ENCODE results near the gene ROBO1. TPM values are rescaled to one million over a fixed set of nuclear protein-coding genes. Genes with fewer than 3 reads are reported as not detected.

ROBO1 gene
- total and polyA plus RNA-seq, 4 donors = 1.0 to 30.3 (median 3.9) TPM

DNA sequence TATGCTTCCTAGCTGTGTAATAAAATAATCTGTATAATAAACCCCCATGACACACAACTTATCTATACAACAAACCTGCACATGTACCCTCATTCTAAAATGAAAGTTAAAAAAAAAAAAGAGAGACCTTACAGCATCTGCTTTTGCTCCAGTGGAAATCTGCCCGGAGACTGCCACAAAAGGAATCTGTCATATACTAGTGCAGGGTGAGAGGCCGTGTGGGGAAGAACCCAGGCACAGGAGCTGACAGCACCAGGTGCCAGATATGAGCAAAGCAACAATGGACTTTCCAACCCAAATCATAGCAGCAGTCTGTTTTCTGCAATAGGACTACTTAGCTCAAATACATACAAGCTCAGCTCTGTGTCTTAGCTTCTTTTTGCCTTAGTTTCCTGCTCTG is 346.5 kb downstream of the ROBO1 start:
- Histone ChIP-seq H3K4me3 (ENCODE audit: low read depth in 1 of 3, low read length in 3 of 3) (no peak overlapping the region), H3K9me3 (ENCODE audit: control insufficient read depth in 4 of 4, low read length in 3 of 4) (no peaks in the 10 kb centered on the region), H3K9ac (ENCODE audit: low read depth in 1 of 2, low read length in 2 of 2) (no peak overlapping the region), H3K27ac (ENCODE audit: low read depth in 1 of 2, low read length in 2 of 2) (no peak overlapping the region), H3K27me3 (ENCODE audit: control insufficient read depth in 4 of 4, insufficient read depth in 4 of 4, low read length in 3 of 4) (no peaks in the 10 kb centered on the region), H3K36me3 (ENCODE audit: control insufficient read depth in 4 of 4, insufficient read depth in 3 of 4, low read depth in 1 of 4, low read length in 3 of 4) (no peaks in the 10 kb centered on the region), H3K4me1 (ENCODE audit: control insufficient read depth in 4 of 4, insufficient read depth in 4 of 4, low read length in 3 of 4) (no peaks in the 10 kb centered on the region)
- DNase-seq (ENCODE audit: low spot score) = no peak
- TF ChIP-seq SP1 (IDR thresholded peaks at IDR 0.05) (no peak), HNF4A (conservative IDR thresholded peaks at IDR 0.05) (no peak), RAD21 (IDR thresholded peaks at IDR 0.05) (no peak)
- TF ChIP-seq, protein P1, sequence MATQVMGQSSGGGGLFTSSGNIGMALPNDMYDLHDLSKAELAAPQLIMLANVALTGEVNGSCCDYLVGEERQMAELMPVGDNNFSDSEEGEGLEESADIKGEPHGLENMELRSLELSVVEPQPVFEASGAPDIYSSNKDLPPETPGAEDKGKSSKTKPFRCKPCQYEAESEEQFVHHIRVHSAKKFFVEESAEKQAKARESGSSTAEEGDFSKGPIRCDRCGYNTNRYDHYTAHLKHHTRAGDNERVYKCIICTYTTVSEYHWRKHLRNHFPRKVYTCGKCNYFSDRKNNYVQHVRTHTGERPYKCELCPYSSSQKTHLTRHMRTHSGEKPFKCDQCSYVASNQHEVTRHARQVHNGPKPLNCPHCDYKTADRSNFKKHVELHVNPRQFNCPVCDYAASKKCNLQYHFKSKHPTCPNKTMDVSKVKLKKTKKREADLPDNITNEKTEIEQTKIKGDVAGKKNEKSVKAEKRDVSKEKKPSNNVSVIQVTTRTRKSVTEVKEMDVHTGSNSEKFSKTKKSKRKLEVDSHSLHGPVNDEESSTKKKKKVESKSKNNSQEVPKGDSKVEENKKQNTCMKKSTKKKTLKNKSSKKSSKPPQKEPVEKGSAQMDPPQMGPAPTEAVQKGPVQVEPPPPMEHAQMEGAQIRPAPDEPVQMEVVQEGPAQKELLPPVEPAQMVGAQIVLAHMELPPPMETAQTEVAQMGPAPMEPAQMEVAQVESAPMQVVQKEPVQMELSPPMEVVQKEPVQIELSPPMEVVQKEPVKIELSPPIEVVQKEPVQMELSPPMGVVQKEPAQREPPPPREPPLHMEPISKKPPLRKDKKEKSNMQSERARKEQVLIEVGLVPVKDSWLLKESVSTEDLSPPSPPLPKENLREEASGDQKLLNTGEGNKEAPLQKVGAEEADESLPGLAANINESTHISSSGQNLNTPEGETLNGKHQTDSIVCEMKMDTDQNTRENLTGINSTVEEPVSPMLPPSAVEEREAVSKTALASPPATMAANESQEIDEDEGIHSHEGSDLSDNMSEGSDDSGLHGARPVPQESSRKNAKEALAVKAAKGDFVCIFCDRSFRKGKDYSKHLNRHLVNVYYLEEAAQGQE (IDR thresholded peaks at IDR 0.05) = no peak
- WGBS = 71% methylated on average over 2 of the region's 2 CpGs

DNA sequence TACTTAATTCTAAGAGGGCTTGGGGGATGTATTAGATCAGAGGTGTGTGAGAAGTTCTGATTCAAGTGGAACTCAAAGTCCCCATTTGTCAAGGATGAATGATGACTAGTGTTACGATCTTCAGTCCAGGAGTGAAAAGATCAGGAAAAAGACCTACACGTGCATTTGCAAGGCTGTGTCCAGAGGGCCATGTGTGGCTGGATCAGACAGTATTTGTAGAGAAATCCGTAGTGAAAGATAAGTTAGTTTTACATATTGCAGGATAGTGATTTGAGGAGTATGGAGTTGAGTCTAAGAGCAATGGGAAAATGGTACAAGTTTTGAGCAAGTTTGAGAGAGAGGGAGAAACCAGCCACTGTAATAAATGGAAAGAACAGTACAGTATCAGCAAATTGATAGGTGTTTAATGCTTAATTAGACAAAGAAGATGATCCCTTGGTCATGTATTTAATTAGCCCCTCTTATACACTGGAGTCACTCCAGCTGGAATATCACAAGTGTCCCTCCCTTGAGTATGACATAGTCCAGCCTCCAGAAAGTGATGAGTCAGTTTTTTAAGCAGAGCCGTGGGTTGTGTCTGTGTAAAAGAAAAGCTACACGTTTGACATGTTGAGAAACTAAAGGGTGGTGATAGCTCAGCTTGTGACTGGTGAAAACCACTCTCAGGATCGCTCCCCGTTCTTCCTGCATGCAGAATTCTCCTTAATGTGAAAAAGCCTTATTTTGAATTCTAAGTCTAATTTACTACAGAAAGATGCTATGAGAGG is 348.8 kb downstream of the ROBO1 start:
- Histone ChIP-seq H3K27me3 (ENCODE audit: control insufficient read depth in 4 of 4, insufficient read depth in 4 of 4, low read length in 3 of 4) (no peaks in the 10 kb centered on the region), H3K4me1 (ENCODE audit: control insufficient read depth in 4 of 4, insufficient read depth in 4 of 4, low read length in 3 of 4) (peaks cover 0 to 10% (median 4%) of the 10 kb centered on the region in 4 donors), H3K27ac (ENCODE audit: low read depth in 1 of 2, low read length in 2 of 2) (no peak overlapping the region), H3K9ac (ENCODE audit: low read depth in 1 of 2, low read length in 2 of 2) (no peak overlapping the region), H3K9me3 (ENCODE audit: control insufficient read depth in 4 of 4, low read length in 3 of 4) (no peaks in the 10 kb centered on the region), H3K36me3 (ENCODE audit: control insufficient read depth in 4 of 4, insufficient read depth in 3 of 4, low read depth in 1 of 4, low read length in 3 of 4) (no peaks in the 10 kb centered on the region), H3K4me3 (ENCODE audit: low read depth in 1 of 3, low read length in 3 of 3) (no peak overlapping the region)
- WGBS = 68% methylated on average over 7 of the region's 7 CpGs
- no peak for DNase-seq (ENCODE audit: low spot score)
- TF ChIP-seq HNF4A (conservative IDR thresholded peaks at IDR 0.05) = no peak
- TF ChIP-seq, protein P1 (IDR thresholded peaks at IDR 0.05) = no peak
- TF ChIP-seq FOXA2 (IDR thresholded peaks at IDR 0.05) = no peak
- TF ChIP-seq, protein P2, sequence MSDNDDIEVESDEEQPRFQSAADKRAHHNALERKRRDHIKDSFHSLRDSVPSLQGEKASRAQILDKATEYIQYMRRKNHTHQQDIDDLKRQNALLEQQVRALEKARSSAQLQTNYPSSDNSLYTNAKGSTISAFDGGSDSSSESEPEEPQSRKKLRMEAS (IDR thresholded peaks at IDR 0.05) = no peak
- TF ChIP-seq RAD21 (IDR thresholded peaks at IDR 0.05) = no peak
- TF ChIP-seq SP1 (IDR thresholded peaks at IDR 0.05) = no peak
- no peak for TF ChIP-seq NR2F2 (IDR thresholded peaks at IDR 0.05)
- TF ChIP-seq, protein P3, sequence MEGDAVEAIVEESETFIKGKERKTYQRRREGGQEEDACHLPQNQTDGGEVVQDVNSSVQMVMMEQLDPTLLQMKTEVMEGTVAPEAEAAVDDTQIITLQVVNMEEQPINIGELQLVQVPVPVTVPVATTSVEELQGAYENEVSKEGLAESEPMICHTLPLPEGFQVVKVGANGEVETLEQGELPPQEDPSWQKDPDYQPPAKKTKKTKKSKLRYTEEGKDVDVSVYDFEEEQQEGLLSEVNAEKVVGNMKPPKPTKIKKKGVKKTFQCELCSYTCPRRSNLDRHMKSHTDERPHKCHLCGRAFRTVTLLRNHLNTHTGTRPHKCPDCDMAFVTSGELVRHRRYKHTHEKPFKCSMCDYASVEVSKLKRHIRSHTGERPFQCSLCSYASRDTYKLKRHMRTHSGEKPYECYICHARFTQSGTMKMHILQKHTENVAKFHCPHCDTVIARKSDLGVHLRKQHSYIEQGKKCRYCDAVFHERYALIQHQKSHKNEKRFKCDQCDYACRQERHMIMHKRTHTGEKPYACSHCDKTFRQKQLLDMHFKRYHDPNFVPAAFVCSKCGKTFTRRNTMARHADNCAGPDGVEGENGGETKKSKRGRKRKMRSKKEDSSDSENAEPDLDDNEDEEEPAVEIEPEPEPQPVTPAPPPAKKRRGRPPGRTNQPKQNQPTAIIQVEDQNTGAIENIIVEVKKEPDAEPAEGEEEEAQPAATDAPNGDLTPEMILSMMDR (IDR thresholded peaks at IDR 0.05; ENCODE audit: low read depth, low read length, missing input control) = no peak
- no peak for TF ChIP-seq YY1 (IDR thresholded peaks at IDR 0.05)
- TF ChIP-seq GABPA (IDR thresholded peaks at IDR 0.05 in 1 of 2, conservative IDR thresholded peaks at IDR 0.05 in 1 of 2) = no peak
- TF ChIP-seq RXRA (IDR thresholded peaks at IDR 0.05) = no peak
- no peak for TF ChIP-seq JUND (IDR thresholded peaks at IDR 0.05)
- TF ChIP-seq FOXA1 (IDR thresholded peaks at IDR 0.05) = no peak
- TF ChIP-seq, protein P4, sequence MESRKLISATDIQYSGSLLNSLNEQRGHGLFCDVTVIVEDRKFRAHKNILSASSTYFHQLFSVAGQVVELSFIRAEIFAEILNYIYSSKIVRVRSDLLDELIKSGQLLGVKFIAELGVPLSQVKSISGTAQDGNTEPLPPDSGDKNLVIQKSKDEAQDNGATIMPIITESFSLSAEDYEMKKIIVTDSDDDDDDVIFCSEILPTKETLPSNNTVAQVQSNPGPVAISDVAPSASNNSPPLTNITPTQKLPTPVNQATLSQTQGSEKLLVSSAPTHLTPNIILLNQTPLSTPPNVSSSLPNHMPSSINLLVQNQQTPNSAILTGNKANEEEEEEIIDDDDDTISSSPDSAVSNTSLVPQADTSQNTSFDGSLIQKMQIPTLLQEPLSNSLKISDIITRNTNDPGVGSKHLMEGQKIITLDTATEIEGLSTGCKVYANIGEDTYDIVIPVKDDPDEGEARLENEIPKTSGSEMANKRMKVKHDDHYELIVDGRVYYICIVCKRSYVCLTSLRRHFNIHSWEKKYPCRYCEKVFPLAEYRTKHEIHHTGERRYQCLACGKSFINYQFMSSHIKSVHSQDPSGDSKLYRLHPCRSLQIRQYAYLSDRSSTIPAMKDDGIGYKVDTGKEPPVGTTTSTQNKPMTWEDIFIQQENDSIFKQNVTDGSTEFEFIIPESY (IDR thresholded peaks at IDR 0.05) = no peak
- TF ChIP-seq, protein P5, sequence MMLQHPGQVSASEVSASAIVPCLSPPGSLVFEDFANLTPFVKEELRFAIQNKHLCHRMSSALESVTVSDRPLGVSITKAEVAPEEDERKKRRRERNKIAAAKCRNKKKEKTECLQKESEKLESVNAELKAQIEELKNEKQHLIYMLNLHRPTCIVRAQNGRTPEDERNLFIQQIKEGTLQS (IDR thresholded peaks at IDR 0.05) = no peak
- no peak for TF ChIP-seq HNF4G (IDR thresholded peaks at IDR 0.05)
- TF ChIP-seq TAF1 (conservative IDR thresholded peaks at IDR 0.05) = no peak
- TF ChIP-seq EGR1 (IDR thresholded peaks at IDR 0.05; ENCODE audit: low read depth in 2 of 2) = no peak
